Measurements from ENCODE around the gene TMEM79. TPM values are rescaled to one million over a fixed set of nuclear protein-coding genes. Genes with fewer than 3 reads are reported as not detected.

TMEM79 gene
- total and polyA plus RNA-seq, 2 experiments from 2014 or later: 0.97 to 1.5 TPM

DNA sequence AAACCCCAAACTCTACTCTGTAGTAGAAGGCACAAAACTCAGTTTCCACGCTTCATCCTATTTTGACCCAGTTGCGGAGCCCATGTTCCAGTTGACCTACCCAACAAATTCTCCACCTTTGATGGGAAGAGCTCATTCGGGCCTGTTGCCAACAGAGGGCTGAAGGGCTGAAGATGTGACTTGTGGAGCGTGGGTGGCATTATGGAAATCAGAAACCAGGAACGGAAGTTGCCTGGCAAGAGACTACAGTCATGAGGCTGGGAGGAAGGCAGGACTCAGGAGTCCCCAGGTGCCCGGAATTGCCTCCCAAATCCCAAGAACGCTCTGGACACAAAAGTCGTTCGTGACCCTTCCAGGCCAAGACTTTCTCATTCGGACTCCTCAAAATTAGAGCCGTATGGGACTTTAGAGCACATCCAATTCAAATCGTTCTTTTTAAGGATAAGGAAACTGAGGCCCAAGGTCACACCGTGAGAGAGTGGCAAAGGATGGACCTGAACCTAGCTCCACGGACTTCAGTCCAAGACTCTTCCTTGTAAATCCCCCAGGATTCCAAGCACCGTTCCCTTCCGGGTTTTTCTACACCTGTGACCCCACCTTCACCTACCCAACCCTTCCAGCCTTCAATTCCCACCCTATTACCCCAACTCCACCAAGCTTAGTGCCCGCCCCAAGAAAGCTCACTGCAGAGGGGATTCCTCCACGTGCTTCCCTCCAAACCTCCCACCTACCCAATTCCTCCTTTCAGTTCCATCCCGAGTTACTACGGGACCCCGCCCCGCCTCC is 2.2 kb upstream of the TMEM79 start (continued):
- TF ChIP-seq, protein P1, sequence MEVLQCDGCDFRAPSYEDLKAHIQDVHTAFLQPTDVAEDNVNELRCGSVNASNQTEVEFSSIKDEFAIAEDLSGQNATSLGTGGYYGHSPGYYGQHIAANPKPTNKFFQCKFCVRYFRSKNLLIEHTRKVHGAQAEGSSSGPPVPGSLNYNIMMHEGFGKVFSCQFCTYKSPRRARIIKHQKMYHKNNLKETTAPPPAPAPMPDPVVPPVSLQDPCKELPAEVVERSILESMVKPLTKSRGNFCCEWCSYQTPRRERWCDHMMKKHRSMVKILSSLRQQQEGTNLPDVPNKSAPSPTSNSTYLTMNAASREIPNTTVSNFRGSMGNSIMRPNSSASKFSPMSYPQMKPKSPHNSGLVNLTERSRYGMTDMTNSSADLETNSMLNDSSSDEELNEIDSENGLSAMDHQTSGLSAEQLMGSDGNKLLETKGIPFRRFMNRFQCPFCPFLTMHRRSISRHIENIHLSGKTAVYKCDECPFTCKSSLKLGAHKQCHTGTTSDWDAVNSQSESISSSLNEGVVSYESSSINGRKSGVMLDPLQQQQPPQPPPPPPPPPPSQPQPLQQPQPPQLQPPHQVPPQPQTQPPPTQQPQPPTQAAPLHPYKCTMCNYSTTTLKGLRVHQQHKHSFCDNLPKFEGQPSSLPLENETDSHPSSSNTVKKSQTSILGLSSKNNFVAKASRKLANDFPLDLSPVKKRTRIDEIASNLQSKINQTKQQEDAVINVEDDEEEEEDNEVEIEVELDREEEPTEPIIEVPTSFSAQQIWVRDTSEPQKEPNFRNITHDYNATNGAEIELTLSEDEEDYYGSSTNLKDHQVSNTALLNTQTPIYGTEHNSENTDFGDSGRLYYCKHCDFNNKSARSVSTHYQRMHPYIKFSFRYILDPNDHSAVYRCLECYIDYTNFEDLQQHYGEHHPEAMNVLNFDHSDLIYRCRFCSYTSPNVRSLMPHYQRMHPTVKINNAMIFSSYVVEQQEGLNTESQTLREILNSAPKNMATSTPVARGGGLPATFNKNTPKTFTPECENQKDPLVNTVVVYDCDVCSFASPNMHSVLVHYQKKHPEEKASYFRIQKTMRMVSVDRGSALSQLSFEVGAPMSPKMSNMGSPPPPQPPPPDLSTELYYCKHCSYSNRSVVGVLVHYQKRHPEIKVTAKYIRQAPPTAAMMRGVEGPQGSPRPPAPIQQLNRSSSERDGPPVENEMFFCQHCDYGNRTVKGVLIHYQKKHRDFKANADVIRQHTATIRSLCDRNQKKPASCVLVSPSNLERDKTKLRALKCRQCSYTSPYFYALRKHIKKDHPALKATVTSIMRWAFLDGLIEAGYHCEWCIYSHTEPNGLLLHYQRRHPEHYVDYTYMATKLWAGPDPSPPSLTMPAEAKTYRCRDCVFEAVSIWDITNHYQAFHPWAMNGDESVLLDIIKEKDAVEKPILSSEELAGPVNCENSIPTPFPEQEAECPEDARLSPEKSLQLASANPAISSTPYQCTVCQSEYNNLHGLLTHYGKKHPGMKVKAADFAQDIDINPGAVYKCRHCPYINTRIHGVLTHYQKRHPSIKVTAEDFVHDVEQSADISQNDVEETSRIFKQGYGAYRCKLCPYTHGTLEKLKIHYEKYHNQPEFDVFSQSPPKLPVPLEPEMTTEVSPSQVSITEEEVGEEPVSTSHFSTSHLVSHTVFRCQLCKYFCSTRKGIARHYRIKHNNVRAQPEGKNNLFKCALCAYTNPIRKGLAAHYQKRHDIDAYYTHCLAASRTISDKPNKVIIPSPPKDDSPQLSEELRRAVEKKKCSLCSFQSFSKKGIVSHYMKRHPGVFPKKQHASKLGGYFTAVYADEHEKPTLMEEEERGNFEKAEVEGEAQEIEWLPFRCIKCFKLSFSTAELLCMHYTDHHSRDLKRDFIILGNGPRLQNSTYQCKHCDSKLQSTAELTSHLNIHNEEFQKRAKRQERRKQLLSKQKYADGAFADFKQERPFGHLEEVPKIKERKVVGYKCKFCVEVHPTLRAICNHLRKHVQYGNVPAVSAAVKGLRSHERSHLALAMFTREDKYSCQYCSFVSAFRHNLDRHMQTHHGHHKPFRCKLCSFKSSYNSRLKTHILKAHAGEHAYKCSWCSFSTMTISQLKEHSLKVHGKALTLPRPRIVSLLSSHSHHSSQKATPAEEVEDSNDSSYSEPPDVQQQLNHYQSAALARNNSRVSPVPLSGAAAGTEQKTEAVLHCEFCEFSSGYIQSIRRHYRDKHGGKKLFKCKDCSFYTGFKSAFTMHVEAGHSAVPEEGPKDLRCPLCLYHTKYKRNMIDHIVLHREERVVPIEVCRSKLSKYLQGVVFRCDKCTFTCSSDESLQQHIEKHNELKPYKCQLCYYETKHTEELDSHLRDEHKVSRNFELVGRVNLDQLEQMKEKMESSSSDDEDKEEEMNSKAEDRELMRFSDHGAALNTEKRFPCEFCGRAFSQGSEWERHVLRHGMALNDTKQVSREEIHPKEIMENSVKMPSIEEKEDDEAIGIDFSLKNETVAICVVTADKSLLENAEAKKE (CRISPR knock-in tag; IDR thresholded peaks at IDR 0.05): no peak
- TF ChIP-seq STAT1 (IDR thresholded peaks at IDR 0.05; ENCODE audit: unreplicated experiment) (no peak), NANOG (IDR thresholded peaks at IDR 0.05; ENCODE audit: borderline replicate concordance) (no peak), CREB1 (CRISPR knock-in tag; IDR thresholded peaks at IDR 0.05; ENCODE audit: low read depth) (no peak), POLR2AphosphoS5 (IDR thresholded peaks at IDR 0.05; ENCODE audit: low read depth) (no peak), ZNF114 (CRISPR knock-in tag; IDR thresholded peaks at IDR 0.05) (no peak), EZH2 (IDR thresholded peaks at IDR 0.05; ENCODE audit: low read depth, unreplicated experiment) (no peak)
- TF ChIP-seq, protein P2, sequence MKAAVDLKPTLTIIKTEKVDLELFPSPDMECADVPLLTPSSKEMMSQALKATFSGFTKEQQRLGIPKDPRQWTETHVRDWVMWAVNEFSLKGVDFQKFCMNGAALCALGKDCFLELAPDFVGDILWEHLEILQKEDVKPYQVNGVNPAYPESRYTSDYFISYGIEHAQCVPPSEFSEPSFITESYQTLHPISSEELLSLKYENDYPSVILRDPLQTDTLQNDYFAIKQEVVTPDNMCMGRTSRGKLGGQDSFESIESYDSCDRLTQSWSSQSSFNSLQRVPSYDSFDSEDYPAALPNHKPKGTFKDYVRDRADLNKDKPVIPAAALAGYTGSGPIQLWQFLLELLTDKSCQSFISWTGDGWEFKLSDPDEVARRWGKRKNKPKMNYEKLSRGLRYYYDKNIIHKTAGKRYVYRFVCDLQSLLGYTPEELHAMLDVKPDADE (IDR thresholded peaks at IDR 0.05): no peak
- TF ChIP-seq, protein P3, sequence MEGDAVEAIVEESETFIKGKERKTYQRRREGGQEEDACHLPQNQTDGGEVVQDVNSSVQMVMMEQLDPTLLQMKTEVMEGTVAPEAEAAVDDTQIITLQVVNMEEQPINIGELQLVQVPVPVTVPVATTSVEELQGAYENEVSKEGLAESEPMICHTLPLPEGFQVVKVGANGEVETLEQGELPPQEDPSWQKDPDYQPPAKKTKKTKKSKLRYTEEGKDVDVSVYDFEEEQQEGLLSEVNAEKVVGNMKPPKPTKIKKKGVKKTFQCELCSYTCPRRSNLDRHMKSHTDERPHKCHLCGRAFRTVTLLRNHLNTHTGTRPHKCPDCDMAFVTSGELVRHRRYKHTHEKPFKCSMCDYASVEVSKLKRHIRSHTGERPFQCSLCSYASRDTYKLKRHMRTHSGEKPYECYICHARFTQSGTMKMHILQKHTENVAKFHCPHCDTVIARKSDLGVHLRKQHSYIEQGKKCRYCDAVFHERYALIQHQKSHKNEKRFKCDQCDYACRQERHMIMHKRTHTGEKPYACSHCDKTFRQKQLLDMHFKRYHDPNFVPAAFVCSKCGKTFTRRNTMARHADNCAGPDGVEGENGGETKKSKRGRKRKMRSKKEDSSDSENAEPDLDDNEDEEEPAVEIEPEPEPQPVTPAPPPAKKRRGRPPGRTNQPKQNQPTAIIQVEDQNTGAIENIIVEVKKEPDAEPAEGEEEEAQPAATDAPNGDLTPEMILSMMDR (conservative IDR thresholded peaks at IDR 0.05; ENCODE audit: low read depth in 2 of 2): no peak

All from GM23338 (cell line).